GM12878 (cell line): ENCODE measurements around the gene MACROD2.

Experiments used
- CTCF ChIP-seq, 3 experiments: IDR thresholded peaks in 2 of 3; conservative IDR thresholded peaks in 1 of 3; 2 replicates each; pipeline ENCODE4 v1.5.1; 2011; ENCODE audit warnings: low read depth in 3 of 3, low read length in 3 of 3, mild to moderate bottlenecking in 3 of 3, control low read depth in 2 of 3, moderate library complexity in 2 of 3, inconsistent platforms in 1 of 3, mixed read lengths in 1 of 3; ENCODE audit not compliant: control insufficient read depth in 2 of 3, insufficient read depth in 1 of 3; ENCODE audit errors: extremely low read depth in 1 of 3
- E4F1 ChIP-seq: fragments of 450-650 bp; IDR thresholded peaks from 2 replicates; pipeline ENCODE4 v1.6.1; 2018; ENCODE audit warnings: borderline replicate concordance, mild to moderate bottlenecking; ENCODE audit not compliant: partially characterized antibody
- NR2C2 ChIP-seq: IDR thresholded peaks from 2 replicates; pipeline ENCODE4 v1.6.1; 2011; ENCODE audit warnings: borderline replicate concordance, low read depth; ENCODE audit not compliant: control insufficient read depth, insufficient read length

- no peak for TF ChIP-seq E4F1
- no peak for TF ChIP-seq NR2C2
- TF ChIP-seq CTCF (IDR thresholded peaks at IDR 0.05 in 2 of 3, conservative IDR thresholded peaks at IDR 0.05 in 1 of 3; ENCODE audit: control insufficient read depth in 2 of 3, extremely low read depth in 1 of 3, insufficient read depth in 1 of 3, low read depth in 3 of 3, low read length in 3 of 3): no peak
These were observed 1323.4 kb downstream of the MACROD2 start for GRCh38 chr20:15318682-15319081.
